ENCODE results near the gene RHOT2. TPM values are rescaled to one million over a fixed set of nuclear protein-coding genes. Genes with fewer than 3 reads are reported as not detected.
A peak's percentile ranks its signal among the peaks of the same experiment; 100 is the strongest.

RHOT2 gene
- total RNA-seq, 2 experiments from 2014 or later: 202 to 209 TPM

DNA sequence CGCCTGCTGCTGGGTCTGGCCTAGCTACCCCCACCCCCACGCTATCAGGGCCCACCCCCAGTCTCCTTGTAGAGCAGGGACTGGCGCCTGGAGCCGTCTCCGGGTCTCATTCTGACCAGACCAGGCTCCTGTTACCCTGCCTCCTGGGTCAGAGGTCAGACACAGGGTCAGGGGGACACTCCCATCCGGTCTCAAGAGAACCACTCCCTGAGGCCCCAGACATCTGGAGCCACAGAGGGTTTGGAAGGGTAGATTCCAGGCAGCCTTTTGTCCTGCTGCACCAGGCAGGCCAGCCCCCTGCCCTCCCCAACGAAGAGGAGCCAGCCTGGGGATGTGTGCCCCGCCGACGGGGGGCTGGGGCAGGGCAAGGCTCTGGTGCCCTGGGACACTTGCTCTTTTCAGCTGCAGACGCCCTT is 38.1 kb upstream of the RHOT2 start:
- no peaks in the 10 kb centered on the region for H3K36me3 Mint-ChIP-seq (ENCODE audit: low read depth)
- ATAC-seq (ENCODE audit: poor library complexity) (no peak), DNase-seq (no peak)
- Histone ChIP-seq H3K27ac (ENCODE audit: low read depth in 1 of 2, low read length in 2 of 2) (no peak overlapping the region), H3K4me3 (ENCODE audit: low read length) (no peak overlapping the region), H3K27me3 (ENCODE audit: control insufficient read depth in 1 of 2, insufficient read depth in 2 of 2, low read length in 2 of 2) (no peaks in the 10 kb centered on the region), H3K36me3 (ENCODE audit: insufficient read depth, low read length) (peaks cover 7% of the 10 kb centered on the region), H3K4me1 (ENCODE audit: insufficient read depth, low read length) (peaks cover 15% of the 10 kb centered on the region), H3K9me3 (ENCODE audit: control insufficient read depth in 1 of 2, insufficient read depth in 1 of 2, low read length in 2 of 2) (no peaks in the 10 kb centered on the region)
- H3K4me3 Mint-ChIP-seq: no peak overlapping the region
- H3K9me3 Mint-ChIP-seq: no peaks in the 10 kb centered on the region
- TF ChIP-seq, protein P1, sequence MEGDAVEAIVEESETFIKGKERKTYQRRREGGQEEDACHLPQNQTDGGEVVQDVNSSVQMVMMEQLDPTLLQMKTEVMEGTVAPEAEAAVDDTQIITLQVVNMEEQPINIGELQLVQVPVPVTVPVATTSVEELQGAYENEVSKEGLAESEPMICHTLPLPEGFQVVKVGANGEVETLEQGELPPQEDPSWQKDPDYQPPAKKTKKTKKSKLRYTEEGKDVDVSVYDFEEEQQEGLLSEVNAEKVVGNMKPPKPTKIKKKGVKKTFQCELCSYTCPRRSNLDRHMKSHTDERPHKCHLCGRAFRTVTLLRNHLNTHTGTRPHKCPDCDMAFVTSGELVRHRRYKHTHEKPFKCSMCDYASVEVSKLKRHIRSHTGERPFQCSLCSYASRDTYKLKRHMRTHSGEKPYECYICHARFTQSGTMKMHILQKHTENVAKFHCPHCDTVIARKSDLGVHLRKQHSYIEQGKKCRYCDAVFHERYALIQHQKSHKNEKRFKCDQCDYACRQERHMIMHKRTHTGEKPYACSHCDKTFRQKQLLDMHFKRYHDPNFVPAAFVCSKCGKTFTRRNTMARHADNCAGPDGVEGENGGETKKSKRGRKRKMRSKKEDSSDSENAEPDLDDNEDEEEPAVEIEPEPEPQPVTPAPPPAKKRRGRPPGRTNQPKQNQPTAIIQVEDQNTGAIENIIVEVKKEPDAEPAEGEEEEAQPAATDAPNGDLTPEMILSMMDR (IDR thresholded peaks at IDR 0.05): no peak
- H3K27me3 Mint-ChIP-seq: no peaks in the 10 kb centered on the region
- ChIA-PET CTCF (no interaction called here), POLR2A (no interaction called here)
- intact Hi-C loops (cut with DNase I, micrococcal nuclease): no loop called here
- H3K27ac Mint-ChIP-seq: no peak overlapping the region
- H3K4me1 Mint-ChIP-seq (ENCODE audit: low read depth): no peaks in the 10 kb centered on the region

DNA sequence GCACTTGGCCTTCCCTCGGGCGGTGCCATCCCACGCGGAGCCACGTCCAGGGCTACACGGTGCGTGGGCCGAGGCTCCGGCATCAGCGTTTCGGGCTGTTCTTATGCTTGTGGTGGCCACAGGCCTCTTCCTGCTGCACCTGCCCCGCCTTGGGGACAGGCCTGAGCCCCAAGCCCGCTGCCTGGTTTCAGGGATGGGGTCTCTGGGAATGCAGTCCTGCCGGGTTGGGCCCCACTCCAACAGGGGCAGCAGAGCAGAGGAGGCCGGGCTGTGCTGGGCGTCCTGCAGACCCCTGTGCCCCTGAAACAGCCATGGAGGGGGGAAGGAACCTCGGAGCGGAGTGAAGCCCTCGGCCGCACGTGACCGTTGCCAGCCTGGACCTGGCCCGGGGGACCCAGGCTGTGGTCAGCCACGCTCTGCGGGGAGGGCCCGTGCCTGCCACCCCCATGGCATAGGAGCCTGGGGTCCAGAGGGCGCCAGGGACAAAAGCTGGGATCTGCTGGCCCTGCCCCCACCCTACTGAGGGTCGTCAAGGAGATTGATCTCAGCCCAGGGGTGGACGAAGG is 37.6 kb upstream of the RHOT2 start:
- intact Hi-C loops (cut with DNase I, micrococcal nuclease): no loop called here
- CTCF ChIA-PET: no interaction called here
- no peaks in the 10 kb centered on the region for H3K9me3 ChIP-seq (ENCODE audit: control insufficient read depth in 1 of 2, insufficient read depth in 1 of 2, low read length in 2 of 2)
- ATAC-seq (ENCODE audit: poor library complexity) (no peak), DNase-seq (no peak)
- Mint-ChIP-seq H3K27me3 (no peaks in the 10 kb centered on the region), H3K27ac (no peak overlapping the region), H3K4me1 (ENCODE audit: low read depth) (no peaks in the 10 kb centered on the region), H3K4me3 (no peak overlapping the region), H3K9me3 (no peaks in the 10 kb centered on the region), H3K36me3 (ENCODE audit: low read depth) (no peaks in the 10 kb centered on the region)
- peaks cover 7% of the 10 kb centered on the region for H3K36me3 ChIP-seq (ENCODE audit: insufficient read depth, low read length)
- no peak overlapping the region for H3K27ac ChIP-seq (ENCODE audit: low read depth in 1 of 2, low read length in 2 of 2)
- TF ChIP-seq, protein P1 (IDR thresholded peaks at IDR 0.05): no peak
- H3K4me1 ChIP-seq (ENCODE audit: insufficient read depth, low read length): peaks cover 20% of the 10 kb centered on the region
- POLR2A ChIA-PET: no interaction called here
- no peaks in the 10 kb centered on the region for H3K27me3 ChIP-seq (ENCODE audit: control insufficient read depth in 1 of 2, insufficient read depth in 2 of 2, low read length in 2 of 2)
- no peak overlapping the region for H3K4me3 ChIP-seq (ENCODE audit: low read length)

DNA sequence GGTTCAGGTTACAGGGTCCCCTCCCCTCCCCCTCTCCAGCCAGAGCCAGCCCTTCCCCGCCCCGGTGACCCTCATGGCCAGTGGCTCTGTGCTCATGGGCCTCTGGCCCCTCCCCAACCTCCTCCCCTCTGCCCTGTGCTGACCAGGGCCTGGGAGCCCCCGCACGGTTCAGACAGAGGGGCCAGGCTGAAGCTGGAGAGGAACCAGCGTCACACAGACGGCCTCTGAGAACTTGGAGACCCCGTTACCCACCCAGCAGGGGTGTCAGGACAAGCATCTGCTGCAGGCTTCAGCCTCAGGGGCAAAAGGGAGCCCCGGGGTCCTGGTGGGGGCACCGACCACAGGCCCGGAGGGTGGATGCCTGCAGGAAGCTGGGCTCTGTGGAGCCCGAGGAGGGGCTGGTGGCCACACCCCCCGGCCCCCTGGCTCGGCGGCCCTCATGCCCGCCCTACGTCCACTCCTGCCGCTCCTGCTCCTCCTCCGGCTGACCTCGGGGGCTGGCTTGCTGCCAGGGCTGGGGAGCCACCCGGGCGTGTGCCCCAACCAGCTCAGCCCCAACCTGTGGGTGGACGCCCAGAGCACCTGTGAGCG is 37.0 kb upstream of the RHOT2 start, which contains the start of gene WFIKKN1:
WFIKKN1 (plus strand) TSS at position 171 of the 591 bp plus-strand sequence; CDS start at position 440, 269 bp downstream.
- no peaks in the 10 kb centered on the region for H3K9me3 ChIP-seq (ENCODE audit: control insufficient read depth in 1 of 2, insufficient read depth in 1 of 2, low read length in 2 of 2)
- intact Hi-C loops (cut with DNase I, micrococcal nuclease): no loop called here
- ChIA-PET CTCF (no interaction called here), POLR2A (no interaction called here)
- Mint-ChIP-seq H3K4me1 (ENCODE audit: low read depth) (no peaks in the 10 kb centered on the region), H3K4me3 (no peak within 1 kb of the TSS), H3K27me3 (no peaks in the 10 kb centered on the region), H3K9me3 (no peaks in the 10 kb centered on the region), H3K27ac (no peak within 1 kb of the TSS), H3K36me3 (ENCODE audit: low read depth) (no peaks in the 10 kb centered on the region)
- TF ChIP-seq, protein P1 (IDR thresholded peaks at IDR 0.05): no peak
- H3K4me3 ChIP-seq (ENCODE audit: low read length): no peak within 1 kb of the TSS
- H3K4me1 ChIP-seq (ENCODE audit: insufficient read depth, low read length): peaks cover 26% of the 10 kb centered on the region
- no peaks in the 10 kb centered on the region for H3K27me3 ChIP-seq (ENCODE audit: control insufficient read depth in 1 of 2, insufficient read depth in 2 of 2, low read length in 2 of 2)
- H3K36me3 ChIP-seq (ENCODE audit: insufficient read depth, low read length): peaks cover 7% of the 10 kb centered on the region
- peak in 1 of 14 experiments; percentile 35 for DNase-seq
- H3K27ac ChIP-seq (ENCODE audit: low read depth in 1 of 2, low read length in 2 of 2): no peak within 1 kb of the TSS
- no peak for ATAC-seq (ENCODE audit: poor library complexity)
